Activated naive CD4-positive, alpha-beta T cell treated with Interleukin-2 at 50 U/mL for 16 hours (primary cell): ENCODE data around the gene ARHGEF7.
"Not testable (repeated sequence)": the region's sequence is repeated elsewhere in the genome, so short reads cannot be mapped to it uniquely, and the experiment has no call there.

ENCODE experiments used
- DNase-seq: peaks from one replicate; pipeline ENCODE4 v3.0.0-alpha.2; 2020

Gene ARHGEF7

GRCh38 chr13:111115061-111115964 is at the start of gene ARHGEF7:
Gene ARHGEF7 (plus strand): TSS chr13:111115310. CDS start chr13:111115527, 217 bp downstream.
- DNase-seq: no peak

- no peak for DNase-seq
Measured at GRCh38 chr13:111065698-111066097, 49.4 kb upstream of the ARHGEF7 start.

GRCh38 chr13:111066544-111066943 is 48.6 kb upstream of the ARHGEF7 start:
- DNase-seq: no peak

GRCh38 chr13:111068009-111068350 is 47.1 kb upstream of the ARHGEF7 start:
- no peak for DNase-seq

- not testable (repeated sequence) for DNase-seq
Measured at GRCh38 chr13:111071120-111071519, 44.0 kb upstream of the ARHGEF7 start.

- DNase-seq: not testable (repeated sequence)
Measured at GRCh38 chr13:111071526-111071925, 43.6 kb upstream of the ARHGEF7 start.

GRCh38 chr13:111074826-111075225 is 40.3 kb upstream of the ARHGEF7 start:
- no peak for DNase-seq

- no peak for DNase-seq
Measured at GRCh38 chr13:111076155-111077013, 38.7 kb upstream of the ARHGEF7 start.

- no peak for DNase-seq
Measured at GRCh38 chr13:111079375-111079774, 35.7 kb upstream of the ARHGEF7 start.

- no peak for DNase-seq
Measured at GRCh38 chr13:111080642-111081041, 34.5 kb upstream of the ARHGEF7 start.

GRCh38 chr13:111082240-111082639 is 32.9 kb upstream of the ARHGEF7 start:
- DNase-seq: no peak

GRCh38 chr13:111082769-111083168 is 32.3 kb upstream of the ARHGEF7 start:
- not testable (repeated sequence) for DNase-seq

- DNase-seq: not testable (repeated sequence)
Measured at GRCh38 chr13:111083693-111084092, 31.4 kb upstream of the ARHGEF7 start.

- DNase-seq: no peak
Measured at GRCh38 chr13:111090169-111090568, 24.9 kb upstream of the ARHGEF7 start.

- no peak for DNase-seq
Measured at GRCh38 chr13:111092685-111093084, 22.4 kb upstream of the ARHGEF7 start.

- DNase-seq: no peak
Measured at GRCh38 chr13:111093136-111093535, 22.0 kb upstream of the ARHGEF7 start.

GRCh38 chr13:111093634-111094033 is 21.5 kb upstream of the ARHGEF7 start:
- DNase-seq: no peak

- DNase-seq: no peak
Measured at GRCh38 chr13:111095031-111095840, 19.9 kb upstream of the ARHGEF7 start.

- no peak for DNase-seq
Measured at GRCh38 chr13:111095911-111096501, 19.1 kb upstream of the ARHGEF7 start.

- DNase-seq: no peak
Measured at GRCh38 chr13:111099290-111099689, 15.8 kb upstream of the ARHGEF7 start.

- DNase-seq: no peak
Measured at GRCh38 chr13:111110054-111110453, 5.1 kb upstream of the ARHGEF7 start.

GRCh38 chr13:111111376-111111937 is 3.7 kb upstream of the ARHGEF7 start:
- no peak for DNase-seq
